WERI-Rb-1 (cell line): ENCODE measurements around the gene SEC16B.

ENCODE experiments used
- DNase-seq: peaks from one replicate; pipeline ENCODE4 v3.0.0-alpha.2; 2020
- H3K27ac ChIP-seq: fragments of 250-450 bp; sonication (Bioruptor Pico); 2 replicates; pipeline ENCODE4 v1.5.1; 2020; ENCODE audit warnings: mild to moderate bottlenecking, moderate library complexity
- H3K27me3 ChIP-seq: fragments of 250-450 bp; sonication (Bioruptor Pico); 2 replicates; pipeline ENCODE4 v1.5.1; 2021; ENCODE audit warnings: mild to moderate bottlenecking, low read depth, moderate library complexity; ENCODE audit not compliant: insufficient read depth, severe bottlenecking
- H3K36me3 ChIP-seq: fragments of 250-450 bp; sonication (Bioruptor Pico); 2 replicates; pipeline ENCODE4 v1.5.1; 2020; ENCODE audit warnings: mild to moderate bottlenecking, moderate library complexity
- H3K4me3 ChIP-seq: 2 replicates; pipeline ENCODE4 v1.5.1; 2011; ENCODE audit warnings: low read depth, mild to moderate bottlenecking, control low read depth, low read length
- H3K9me3 ChIP-seq: fragments of 250-450 bp; sonication (Bioruptor Pico); 2 replicates; pipeline ENCODE4 v1.5.1; 2021; ENCODE audit warnings: mild to moderate bottlenecking, moderate library complexity; ENCODE audit not compliant: severe bottlenecking
- TF ChIP-seq, protein P1 (sequence below): IDR thresholded peaks from 2 replicates; pipeline ENCODE4 v1.5.1; 2011; ENCODE audit warnings: low read depth, mild to moderate bottlenecking, control low read depth, inconsistent platforms, low read length

Gene SEC16B

DNA sequence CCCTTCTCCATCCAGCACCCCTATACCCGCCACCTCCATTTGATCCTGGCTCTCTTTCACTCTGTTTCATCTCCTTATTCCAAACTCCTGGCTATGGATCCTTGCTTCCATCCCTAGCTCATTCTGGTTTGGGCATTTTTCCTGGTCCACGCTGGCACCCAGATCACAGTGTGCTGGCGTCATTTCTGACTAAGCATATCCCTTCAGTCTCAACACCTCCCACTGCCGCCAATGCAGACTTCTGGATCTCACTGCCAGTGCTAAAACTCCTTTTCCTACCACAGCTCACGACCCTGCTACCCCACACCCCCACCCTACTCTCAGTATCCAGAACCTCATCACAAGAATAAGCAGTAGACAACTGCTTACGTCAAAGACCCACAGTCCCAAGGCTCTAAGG, 16.3 kb downstream of the SEC16B start:
- H3K27ac ChIP-seq, result no peak overlapping the region
- no peak overlapping the region for H3K4me3 ChIP-seq
- no peaks in the 10 kb centered on the region for H3K36me3 ChIP-seq
- TF ChIP-seq, protein P1, sequence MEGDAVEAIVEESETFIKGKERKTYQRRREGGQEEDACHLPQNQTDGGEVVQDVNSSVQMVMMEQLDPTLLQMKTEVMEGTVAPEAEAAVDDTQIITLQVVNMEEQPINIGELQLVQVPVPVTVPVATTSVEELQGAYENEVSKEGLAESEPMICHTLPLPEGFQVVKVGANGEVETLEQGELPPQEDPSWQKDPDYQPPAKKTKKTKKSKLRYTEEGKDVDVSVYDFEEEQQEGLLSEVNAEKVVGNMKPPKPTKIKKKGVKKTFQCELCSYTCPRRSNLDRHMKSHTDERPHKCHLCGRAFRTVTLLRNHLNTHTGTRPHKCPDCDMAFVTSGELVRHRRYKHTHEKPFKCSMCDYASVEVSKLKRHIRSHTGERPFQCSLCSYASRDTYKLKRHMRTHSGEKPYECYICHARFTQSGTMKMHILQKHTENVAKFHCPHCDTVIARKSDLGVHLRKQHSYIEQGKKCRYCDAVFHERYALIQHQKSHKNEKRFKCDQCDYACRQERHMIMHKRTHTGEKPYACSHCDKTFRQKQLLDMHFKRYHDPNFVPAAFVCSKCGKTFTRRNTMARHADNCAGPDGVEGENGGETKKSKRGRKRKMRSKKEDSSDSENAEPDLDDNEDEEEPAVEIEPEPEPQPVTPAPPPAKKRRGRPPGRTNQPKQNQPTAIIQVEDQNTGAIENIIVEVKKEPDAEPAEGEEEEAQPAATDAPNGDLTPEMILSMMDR, result no peak
- H3K27me3 ChIP-seq, result no peaks in the 10 kb centered on the region
- H3K9me3 ChIP-seq, result no peaks in the 10 kb centered on the region
- DNase-seq, result no peak

DNA sequence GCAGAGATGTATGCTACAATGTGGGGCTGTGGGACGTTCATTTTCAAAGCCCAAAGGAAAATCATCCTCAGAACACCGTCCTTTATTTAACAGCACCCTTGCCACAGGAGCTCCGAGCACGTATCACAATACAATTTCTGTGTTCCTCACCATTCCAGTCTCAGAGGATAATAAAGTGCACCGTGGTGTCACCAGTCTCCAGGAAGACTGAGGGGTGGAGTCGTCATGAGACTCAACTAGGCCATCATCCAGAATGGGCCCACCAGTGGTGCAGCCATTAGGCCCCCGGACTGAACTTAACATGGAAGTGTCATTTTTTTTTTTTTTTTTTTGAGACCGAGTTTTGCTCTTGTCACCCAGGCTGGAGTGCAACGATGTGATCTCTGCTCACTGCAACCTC, 17.2 kb downstream of the SEC16B start:
- no peak for DNase-seq
- Histone ChIP-seq H3K36me3 (no peaks in the 10 kb centered on the region), H3K4me3 (no peak overlapping the region), H3K9me3 (no peaks in the 10 kb centered on the region), H3K27me3 (no peaks in the 10 kb centered on the region), H3K27ac (no peak overlapping the region)
- TF ChIP-seq, protein P1, result no peak

DNA sequence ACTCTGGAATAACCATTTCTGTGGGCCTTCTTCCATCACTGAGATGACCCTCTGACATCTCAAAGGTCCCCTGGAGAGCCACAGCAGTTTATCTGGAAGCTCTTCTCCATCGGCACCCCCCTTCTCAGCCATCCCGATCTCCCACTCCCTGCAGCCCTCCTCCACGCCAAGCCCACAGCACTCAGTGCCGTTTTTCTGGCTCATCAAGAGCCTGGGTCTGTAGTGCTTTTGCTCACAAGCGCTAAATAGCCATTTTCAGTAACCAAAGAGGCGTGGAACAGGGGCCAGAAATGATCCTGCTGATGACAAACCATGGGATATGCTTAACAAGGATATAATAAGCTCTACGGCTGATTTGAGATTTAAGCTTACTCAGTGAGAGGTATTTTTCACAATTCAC, 17.6 kb downstream of the SEC16B start:
- DNase-seq, result no peak
- Histone ChIP-seq H3K4me3 (no peak overlapping the region), H3K27me3 (no peaks in the 10 kb centered on the region), H3K9me3 (no peaks in the 10 kb centered on the region), H3K27ac (no peak overlapping the region), H3K36me3 (no peaks in the 10 kb centered on the region)
- TF ChIP-seq, protein P1, result no peak

DNA sequence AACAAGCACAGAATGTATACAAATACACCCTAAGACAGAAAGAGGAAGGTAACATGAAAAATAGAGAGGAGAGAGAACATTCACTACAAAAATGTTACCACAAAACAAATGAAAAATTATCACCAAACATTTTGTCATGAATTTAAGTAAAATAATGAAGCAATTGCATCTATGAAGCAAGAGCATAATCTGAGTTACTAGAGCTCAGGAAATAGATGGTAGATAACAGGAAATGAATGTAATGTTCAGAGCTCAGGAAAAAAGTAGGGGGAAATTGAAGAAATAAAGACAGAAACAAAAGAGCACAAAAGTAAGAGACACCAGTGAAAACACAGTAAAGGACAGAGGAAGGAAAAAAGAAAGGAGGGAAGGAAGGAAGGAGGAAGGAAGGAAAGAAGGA, 19.4 kb downstream of the SEC16B start:
- TF ChIP-seq, protein P1, result no peak
- DNase-seq, result no peak
- H3K9me3 ChIP-seq, result no peaks in the 10 kb centered on the region
- no peak overlapping the region for H3K4me3 ChIP-seq
- H3K27ac ChIP-seq, result no peak overlapping the region
- no peaks in the 10 kb centered on the region for H3K27me3 ChIP-seq
- H3K36me3 ChIP-seq, result no peaks in the 10 kb centered on the region

DNA sequence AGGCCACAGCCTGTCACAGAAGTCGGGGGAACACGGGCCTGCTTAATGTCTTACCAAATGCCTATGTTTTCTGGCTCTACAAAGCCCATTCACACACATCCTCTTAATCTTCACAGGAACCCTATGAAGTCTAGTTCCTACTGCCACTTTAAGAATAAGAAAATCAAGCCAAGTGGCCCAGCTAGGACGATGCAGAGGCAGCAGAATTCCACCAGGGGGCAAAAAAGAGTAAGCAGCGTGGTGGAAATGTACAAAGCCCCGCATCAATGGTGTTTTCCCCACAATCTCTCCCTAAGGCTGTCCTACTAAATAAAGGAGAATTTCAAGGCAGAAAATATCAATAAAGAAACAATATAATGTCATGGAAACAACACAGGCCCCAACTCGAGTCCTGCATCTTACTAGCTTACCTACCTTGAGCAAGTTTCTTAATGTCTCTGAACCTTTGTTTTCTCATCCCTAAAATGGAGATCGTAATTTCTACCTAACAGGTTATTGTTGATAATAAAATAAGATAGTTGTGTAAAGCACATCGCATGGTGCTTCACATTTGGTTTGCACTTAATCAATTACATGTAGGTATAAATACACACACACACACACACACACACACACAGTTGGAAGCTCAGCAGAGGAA, 21.4 kb downstream of the SEC16B start:
- H3K4me3 ChIP-seq, result no peak overlapping the region
- H3K36me3 ChIP-seq, result no peaks in the 10 kb centered on the region
- H3K27me3 ChIP-seq, result no peaks in the 10 kb centered on the region
- H3K27ac ChIP-seq, result no peak overlapping the region
- DNase-seq, result peak; percentile 72
- TF ChIP-seq, protein P1, result peak; percentile 89
- H3K9me3 ChIP-seq, result no peaks in the 10 kb centered on the region

DNA sequence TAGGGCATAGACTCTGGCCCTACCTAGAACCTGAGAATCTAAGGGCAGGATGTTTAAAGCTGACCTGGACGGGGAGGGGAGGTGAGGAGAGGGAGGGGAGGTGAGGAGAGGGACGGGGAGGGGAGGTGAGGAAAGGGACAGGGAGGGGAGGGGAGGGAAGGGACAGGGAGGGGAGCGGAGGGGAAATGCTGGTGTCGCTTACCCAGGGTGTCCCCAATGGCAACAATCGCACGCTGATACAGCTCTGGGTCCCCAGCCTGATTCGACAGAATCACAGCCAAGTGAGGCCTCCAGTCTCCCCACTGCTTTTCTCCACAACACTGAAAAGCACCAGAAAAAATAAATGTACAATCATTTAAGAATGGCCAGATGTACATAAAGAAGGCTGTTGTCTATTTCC, 22.2 kb downstream of the SEC16B start:
- H3K36me3 ChIP-seq, result no peaks in the 10 kb centered on the region
- H3K27ac ChIP-seq, result no peak overlapping the region
- TF ChIP-seq, protein P1, result no peak
- no peak overlapping the region for H3K4me3 ChIP-seq
- H3K27me3 ChIP-seq, result no peaks in the 10 kb centered on the region
- DNase-seq, result no peak
- H3K9me3 ChIP-seq, result no peaks in the 10 kb centered on the region
